GM13977 (cell line): Measurements from ENCODE around the gene SOD2.

ENCODE experiments used
- DNase-seq: peaks from one replicate; pipeline ENCODE4 v3.0.0; 2012; ENCODE audit warnings: low spot score
- CTCF ChIP-seq: IDR thresholded peaks from 2 replicates; pipeline ENCODE4 v1.5.1; 2012; ENCODE audit warnings: mild to moderate bottlenecking, control low read depth; ENCODE audit not compliant: insufficient read depth; ENCODE audit errors: extremely low read depth, missing control alignments
- in situ Hi-C: fragments of 300-500 bp; cut with MboI; formaldehyde crosslinking; loops from one replicate; pipeline ENCODE4 v1.12.0; 2022; ENCODE audit warnings: low sequenced_read_pairs, low pct_unique_long_range_greater_than_20kb, mixed read lengths, inconsistent platforms; ENCODE audit not compliant: unreplicated experiment

The SOD2 gene

GRCh38 chr6:159646733-159647132 lies 46.3 kb downstream of the SOD2 start:
- in situ Hi-C loops, result no loop called here
- no peak for TF ChIP-seq CTCF
- no peak for DNase-seq

GRCh38 chr6:159646116-159646515 lies 46.9 kb downstream of the SOD2 start:
- no peak for DNase-seq
- in situ Hi-C loops, result no loop called here
- TF ChIP-seq CTCF, result no peak

GRCh38 chr6:159645640-159646039 lies 47.4 kb downstream of the SOD2 start:
- DNase-seq, result no peak
- in situ Hi-C loops, result no loop called here
- TF ChIP-seq CTCF, result no peak
